A549 (cell line): Measurements from ENCODE around the gene TBC1D10A. TPM values are rescaled to one million over a fixed set of nuclear protein-coding genes. Genes with fewer than 3 reads are reported as not detected.

ENCODE experiments used
- ATAC-seq, 2 experiments: fragments of 200-7000 bp in 1 of 2; fragments of >200 bp in 1 of 2; cut with Nextera tagmentation in 1 of 2; cut with Tn5 transposase in 1 of 2; 3 replicates each; pipeline versions ENCODE4 v1.8.0 to v1.9.1; 2018 to 2020; ENCODE audit warnings: mild to moderate bottlenecking in 1 of 2, moderate library complexity in 1 of 2
- CTCF ChIA-PET: fragments of 300-600 bp; sonication (Branson Sonifier 250); formaldehyde crosslinking; extraction: SDS; loops from one replicate; lab custom pipeline; 2021; ENCODE audit warnings: antibody characterized with exemption, inconsistent platforms; lab: Yijun Ruan, JAX
- POLR2A ChIA-PET: fragments of 350-600 bp; formaldehyde crosslinking; extraction: SDS; loops from one replicate; lab custom pipeline; 2021; ENCODE audit warnings: antibody characterized with exemption, inconsistent platforms; lab: Yijun Ruan, JAX
- DNase-seq, 2 experiments: peaks; one replicate each; pipeline versions ENCODE4 v3.0.0 to v3.0.0-alpha.2; 2011 to 2016; ENCODE audit warnings: low read depth in 1 of 2, low spot score in 1 of 2
- FAIRE-seq: peaks from 2 replicates; lab custom pipeline; 2011; peaks lifted over from hg19 to GRCh38; lab: Jason Lieb, UNC
- H3K27ac ChIP-seq, 2 experiments: fragments of >200 bp; sonication (Bioruptor Twin); formaldehyde crosslinking; 3 replicates each; pipeline ENCODE4 v1.5.1; 2016 to 2017
- H3K4me1 ChIP-seq: fragments of >200 bp; sonication (Bioruptor Twin); formaldehyde crosslinking; 3 replicates; pipeline ENCODE4 v1.6.1; 2016
- H3K4me2 ChIP-seq: fragments of >200 bp; sonication (Bioruptor Twin); formaldehyde crosslinking; 3 replicates; pipeline ENCODE4 v1.6.1; 2016
- H3K4me3 ChIP-seq: fragments of >200 bp; sonication (Bioruptor Twin); formaldehyde crosslinking; 3 replicates; pipeline ENCODE4 v1.5.1; 2016
- H3K9me3 ChIP-seq: fragments of >200 bp; sonication (Bioruptor Twin); formaldehyde crosslinking; 3 replicates; pipeline ENCODE4 v1.6.1; 2016
- ATOH8 ChIP-seq: fragments of 250-450 bp; sonication (Bioruptor Pico); IDR thresholded peaks from 2 replicates; pipeline ENCODE4 v1.5.0; 2020; ENCODE audit warnings: low read depth, mild to moderate bottlenecking, moderate library complexity
- CBX8 ChIP-seq: fragments of 200-600 bp; sonication (generic); IDR thresholded peaks from 2 replicates; pipeline ENCODE4 v1.6.1; 2016
- E2F6 ChIP-seq: IDR thresholded peaks from 2 replicates; pipeline ENCODE4 v1.6.1; 2012; ENCODE audit warnings: low read depth, borderline replicate concordance
- ELK1 ChIP-seq: fragments of 150-350 bp; IDR thresholded peaks from 2 replicates; pipeline ENCODE4 v1.6.1; 2014; ENCODE audit warnings: low read depth, mild to moderate bottlenecking, low read length
- ESRRA ChIP-seq: fragments of 150-350 bp; IDR thresholded peaks from 2 replicates; pipeline ENCODE4 v1.6.1; 2014; ENCODE audit warnings: mild to moderate bottlenecking, low read length, borderline replicate concordance
- FOSB ChIP-seq: fragments of 250-450 bp; sonication (Bioruptor Pico); IDR thresholded peaks from 2 replicates; pipeline ENCODE4 v1.5.0; 2020; ENCODE audit warnings: mild to moderate bottlenecking, moderate library complexity
- FOSL2 ChIP-seq, 2 experiments: fragments of 450-650 bp in 1 of 2; fragments of >200 bp in 1 of 2; sonication (Bioruptor Twin) in 1 of 2; formaldehyde crosslinking; IDR thresholded peaks; 2 replicates each; pipeline versions ENCODE4 v1.5.0 to v1.6.1; 2016 to 2020; ENCODE audit warnings: mild to moderate bottlenecking in 1 of 2, moderate library complexity in 1 of 2
- GATA3 ChIP-seq: IDR thresholded peaks from 2 replicates; pipeline ENCODE4 v1.6.1; 2012; ENCODE audit warnings: borderline replicate concordance
- HDAC2 ChIP-seq: fragments of 200-600 bp; sonication (generic); IDR thresholded peaks from 2 replicates; pipeline ENCODE4 v1.6.1; 2016
- HEYL ChIP-seq: fragments of 250-450 bp; sonication (Bioruptor Pico); IDR thresholded peaks from 2 replicates; pipeline ENCODE4 v1.8.0; 2021; ENCODE audit warnings: mild to moderate bottlenecking, moderate library complexity
- HOXA7 ChIP-seq: fragments of 250-450 bp; sonication (Bioruptor Pico); IDR thresholded peaks from 2 replicates; pipeline ENCODE4 v1.5.0; 2020; ENCODE audit warnings: mild to moderate bottlenecking, moderate library complexity
- HOXB5 ChIP-seq: fragments of 250-450 bp; sonication (Bioruptor Pico); IDR thresholded peaks from 2 replicates; pipeline ENCODE4 v1.5.0; 2020; ENCODE audit warnings: mild to moderate bottlenecking, moderate library complexity
- JUN ChIP-seq, 2 experiments: fragments of >200 bp; sonication (Bioruptor Twin); formaldehyde crosslinking; IDR thresholded peaks; 2 replicates in 1 of 2; 3 replicates in 1 of 2; pipeline ENCODE4 v1.6.1; 2016 to 2017
- JUNB ChIP-seq: fragments of >200 bp; sonication (Bioruptor Twin); formaldehyde crosslinking; IDR thresholded peaks from 2 replicates; pipeline ENCODE4 v1.6.1; 2016
- KDM1A ChIP-seq: fragments of 200-600 bp; sonication (generic); IDR thresholded peaks from 2 replicates; pipeline ENCODE4 v1.6.1; 2016; ENCODE audit warnings: low read depth, mild to moderate bottlenecking
- MAFK ChIP-seq: fragments of 450-650 bp; IDR thresholded peaks from 2 replicates; pipeline ENCODE4 v1.6.1; 2014; ENCODE audit not compliant: partially characterized antibody
- MAZ ChIP-seq: fragments of 150-350 bp; IDR thresholded peaks from 2 replicates; pipeline ENCODE4 v1.6.1; 2014; ENCODE audit warnings: antibody characterized with exemption, low read depth, low read length, borderline replicate concordance
- MYC ChIP-seq: IDR thresholded peaks from 2 replicates; pipeline ENCODE4 v1.6.1; 2012; ENCODE audit warnings: mild to moderate bottlenecking, inconsistent platforms, low read length, improper control_type of control experiment, borderline replicate concordance
- NFE2L2 ChIP-seq: fragments of 150-350 bp; conservative IDR thresholded peaks from 2 replicates; pipeline ENCODE4 v1.6.1; 2014; ENCODE audit warnings: low read length
- NR3C1 ChIP-seq: fragments of >200 bp; sonication (Bioruptor Twin); formaldehyde crosslinking; IDR thresholded peaks from 3 replicates; pipeline ENCODE4 v1.6.1; 2017
- POLR2AphosphoS2 ChIP-seq: conservative IDR thresholded peaks from 2 replicates; pipeline ENCODE4 v1.6.1; 2012; ENCODE audit warnings: low read length, improper control_type of control experiment, inconsistent platforms
- RCOR1 ChIP-seq: fragments of 150-350 bp; IDR thresholded peaks from 2 replicates; pipeline ENCODE4 v1.6.1; 2014; ENCODE audit warnings: antibody characterized with exemption, low read length, low read depth
- RFX5 ChIP-seq: fragments of 450-650 bp; IDR thresholded peaks from 2 replicates; pipeline ENCODE4 v1.7.1; 2014; ENCODE audit warnings: antibody characterized with exemption, mild to moderate bottlenecking, moderate library complexity
- SMC3 ChIP-seq: fragments of >200 bp; sonication (Bioruptor Twin); formaldehyde crosslinking; IDR thresholded peaks from 3 replicates; pipeline ENCODE4 v1.6.1; 2018; ENCODE audit warnings: inconsistent platforms
- SREBF2 ChIP-seq: fragments of 450-650 bp; IDR thresholded peaks from 2 replicates; pipeline ENCODE4 v1.6.1; 2014; ENCODE audit warnings: mild to moderate bottlenecking, moderate library complexity
- TFCP2L1 ChIP-seq: fragments of 250-450 bp; sonication (Bioruptor Pico); IDR thresholded peaks from 2 replicates; pipeline ENCODE4 v1.5.0; 2021; ENCODE audit warnings: mild to moderate bottlenecking
- USF2 ChIP-seq: fragments of 450-650 bp; IDR thresholded peaks from 2 replicates; pipeline ENCODE4 v1.6.1; 2014; ENCODE audit warnings: antibody characterized with exemption
- WGBS: methylation state at CpG from one replicate; pipeline ENCODE4 v1.1.6; 2017; ENCODE audit errors: missing lambda C conversion rate; 5-methylcytosine and 5-hydroxymethylcytosine counted together
- polyA plus RNA-seq, 4 experiments: library from polyadenylated mRNA; depleted of rRNA in 3 of 4; stranded (reverse); fragments of >200 nt; fragmentation: RNase III in 1 of 4; extraction: RNeasy Plus Mini Kit Qiagen cat#74134 plus additional on column Dnase treatment in 1 of 4; gene quantifications; 2 replicates in 3 of 4; 3 replicates in 1 of 4; pipeline ENCODE4 v1.2.3, GENCODE V29; 2011 to 2017

The TBC1D10A gene
- polyA plus RNA-seq, 2 of the 4 experiments (the other 2 are of a cell fraction) = 5.8 to 6.8 TPM

- no peak for TF ChIP-seq JUN (IDR thresholded peaks at IDR 0.05)
- no peak for TF ChIP-seq USF2
- TF ChIP-seq POLR2AphosphoS2 = no peak
- TF ChIP-seq FOSL2 (IDR thresholded peaks at IDR 0.05) = no peak
- no peak for TF ChIP-seq FOSL2 (CRISPR knock-in tag; IDR thresholded peaks at IDR 0.05)
Measured at GRCh38 chr22:30279932-30280331, 46.8 kb downstream of the TBC1D10A start (continued).

GRCh38 chr22:30279046-30279788 lies 47.5 kb downstream of the TBC1D10A start:
- 85% methylated on average over 6 of the region's 16 CpGs for WGBS
- TF ChIP-seq HOXA7 (CRISPR knock-in tag) (no peak), HEYL (no peak), CBX8 (no peak), KDM1A (no peak), POLR2AphosphoS2 (no peak), RCOR1 (no peak), MAZ (no peak), HDAC2 (no peak), NR3C1 (no peak), GATA3 (no peak), NFE2L2 (no peak), JUNB (no peak), ATOH8 (CRISPR knock-in tag) (no peak), SMC3 (no peak), RFX5 (no peak), FOSL2 (IDR thresholded peaks at IDR 0.05) (no peak), FOSL2 (CRISPR knock-in tag; IDR thresholded peaks at IDR 0.05) (no peak), TFCP2L1 (CRISPR knock-in tag) (no peak)
- FAIRE-seq (no peak), ATAC-seq (no peak), DNase-seq (no peak)
- H3K9me3 ChIP-seq = no peaks in the 10 kb centered on the region
- no peak overlapping the region for H3K27ac ChIP-seq
- CTCF ChIA-PET = interaction anchor here (1.3 to 5.5 kb wide), 5 partner anchors 9 to 191 kb away, joined by 3 to 34 read pairs (median 3); no protein-coding TSS in a partner anchor
- POLR2A ChIA-PET = no interaction called here
- H3K4me2 ChIP-seq = no peak overlapping the region
- no peak overlapping the region for H3K4me3 ChIP-seq
- peaks cover 8% of the 10 kb centered on the region; the same call in 1 of the 3 replicates for H3K4me1 ChIP-seq

GRCh38 chr22:30277547-30278344 lies 49.0 kb downstream of the TBC1D10A start:
- Histone ChIP-seq H3K4me3 (no peak overlapping the region), H3K27ac (peak overlapping the region in 1 of 2 experiments; percentile 70; a peak in 3 of 6 replicates), H3K9me3 (no peaks in the 10 kb centered on the region), H3K4me1 (peaks cover 8% of the 10 kb centered on the region; the same call in 1 of the 3 replicates), H3K4me2 (no peak overlapping the region)
- no peak for ATAC-seq
- ChIA-PET POLR2A (no interaction called here), CTCF (interaction anchor here (0.6 to 3.6 kb wide), 6 partner anchors 8 to 170 kb away, joined by 3 to 22 read pairs (median 6); no protein-coding TSS in a partner anchor)
- 79% methylated on average over 13 of the region's 14 CpGs for WGBS
- no peak for FAIRE-seq
- peak; percentile 14 for TF ChIP-seq MAFK
- TF ChIP-seq E2F6 = no peak
- TF ChIP-seq FOSB (CRISPR knock-in tag) = no peak
- no peak for TF ChIP-seq ESRRA
- TF ChIP-seq NR3C1 = no peak
- no peak for TF ChIP-seq SREBF2
- TF ChIP-seq MYC = no peak
- TF ChIP-seq ELK1 = no peak
- TF ChIP-seq HOXB5 (CRISPR knock-in tag) = no peak
- DNase-seq = no peak
